Aorta (tissue), 5 donors: Measurements from ENCODE around the gene OR2S2. TPM values are rescaled to one million over a fixed set of nuclear protein-coding genes. Genes with fewer than 3 reads are reported as not detected.

Experiments used
- ATAC-seq: fragments of 200-7000 bp; cut with Tn5 transposase; one replicate; pipeline ENCODE4 v1.9.1; 2022; ENCODE audit warnings: moderate library complexity; ENCODE audit not compliant: low FRiP score
- DNase-seq, 2 donors: peaks; one replicate each; pipeline ENCODE4 v3.0.0-alpha.2; 2020
- H3K27ac ChIP-seq, 2 donors: one replicate each; pipeline ENCODE4 v1.5.1; 2013; ENCODE audit warnings: low read length in 2 of 2, mild to moderate bottlenecking in 2 of 2, moderate library complexity in 2 of 2, control low read depth in 1 of 2, inconsistent platforms in 1 of 2, low read depth in 1 of 2
- H3K27me3 ChIP-seq, 2 donors: one replicate each; pipeline ENCODE4 v1.6.1; 2013; ENCODE audit warnings: control low read depth in 1 of 2, low read length in 1 of 2, mild to moderate bottlenecking in 1 of 2, moderate library complexity in 1 of 2; ENCODE audit not compliant: insufficient read depth in 2 of 2, control insufficient read depth in 1 of 2
- H3K36me3 ChIP-seq, 2 donors: one replicate each; pipeline ENCODE4 v1.6.1; 2013; ENCODE audit warnings: control low read depth in 1 of 2, low read length in 1 of 2, mild to moderate bottlenecking in 1 of 2; ENCODE audit not compliant: insufficient read depth in 2 of 2, control insufficient read depth in 1 of 2
- H3K4me1 ChIP-seq, 2 donors: one replicate each; pipeline ENCODE4 v1.6.1; 2013; ENCODE audit warnings: low read length in 2 of 2, control low read depth in 1 of 2, mild to moderate bottlenecking in 1 of 2, moderate library complexity in 1 of 2; ENCODE audit not compliant: insufficient read depth in 2 of 2, control insufficient read depth in 1 of 2
- H3K4me3 ChIP-seq, 2 donors: one replicate each; pipeline ENCODE4 v1.5.1; 2013; ENCODE audit warnings: low read length in 2 of 2, control low read depth in 1 of 2, mild to moderate bottlenecking in 1 of 2
- H3K9me3 ChIP-seq: one replicate; pipeline ENCODE4 v1.6.1; 2013; ENCODE audit warnings: mild to moderate bottlenecking, low read length; ENCODE audit not compliant: control insufficient read depth
- WGBS, 2 donors: extraction: QIAGEN DNeasy Blood & Tissue Kit; methylation state at CpG; one replicate each; pipeline ENCODE4 v1.1.7; 2013; 5-methylcytosine and 5-hydroxymethylcytosine counted together
- intact Hi-C, 2 donors: fragments of 100-400 bp; cut with DNase I; formaldehyde crosslinking; loops; one replicate each; pipeline versions ENCODE4 v1.14.2 to v1.15.0; 2022
- polyA plus RNA-seq, 2 donors: library from polyadenylated mRNA; stranded (reverse); fragments of 200-250 nt; gene quantifications; one replicate each; pipeline ENCODE4 v1.2.3, GENCODE V29; 2013
- total RNA-seq, 2 donors: library from RNA; stranded (reverse); fragmentation: NEBNext Ultra II Directional; extraction: Animal tissue kit (Norgen Biotek cat#: 25700); gene quantifications; one replicate each; pipeline ENCODE4 v1.2.1, GENCODE V29; 2021
- donor health status: healthy with polysubstance abuse.
- donor health status: Bipolar disorder and iron deficiency.
- donor health status: DM: no; HTN: no; CAD: no.
- donor health status: DM: no; HTN: no; CAD: no.
- donor health status: DM: yes; HTN: yes; CAD: no.

OR2S2 gene
- total and polyA plus RNA-seq, 4 donors, result not detected

GRCh38 chr9:35952526-35953191, 5.3 kb downstream of the OR2S2 start:
- H3K4me3 ChIP-seq, result no peak overlapping the region
- 87 to 89% methylated on average over 6 of the region's 6 CpGs for WGBS, 2 donors
- intact Hi-C loops, result no loop called here
- no peak overlapping the region for H3K27ac ChIP-seq
- H3K27me3 ChIP-seq, result no peaks in the 10 kb centered on the region
- no peaks in the 10 kb centered on the region for H3K4me1 ChIP-seq
- H3K9me3 ChIP-seq, result no peaks in the 10 kb centered on the region
- DNase-seq (no peak), ATAC-seq (no peak)
- H3K36me3 ChIP-seq, result no peaks in the 10 kb centered on the region

GRCh38 chr9:35951736-35952135, 6.2 kb downstream of the OR2S2 start:
- intact Hi-C loops, result no loop called here
- H3K9me3 ChIP-seq, result no peaks in the 10 kb centered on the region
- 39 to 44% methylated on average over 6 of the region's 6 CpGs for WGBS, 2 donors
- H3K4me1 ChIP-seq, result no peaks in the 10 kb centered on the region
- DNase-seq (no peak), ATAC-seq (no peak)
- H3K4me3 ChIP-seq, result no peak overlapping the region
- no peak overlapping the region for H3K27ac ChIP-seq
- no peaks in the 10 kb centered on the region for H3K36me3 ChIP-seq
- no peaks in the 10 kb centered on the region for H3K27me3 ChIP-seq

GRCh38 chr9:35948901-35949318, 9.0 kb downstream of the OR2S2 start:
- intact Hi-C loops, result no loop called here
- 70 to 76% methylated on average over 2 of the region's 2 CpGs for WGBS, 2 donors
- no peak for ATAC-seq

GRCh38 chr9:35948451-35948850, 9.5 kb downstream of the OR2S2 start:
- Histone ChIP-seq H3K9me3 (no peaks in the 10 kb centered on the region), H3K4me3 (no peak overlapping the region), H3K27ac (no peak overlapping the region), H3K36me3 (no peaks in the 10 kb centered on the region), H3K27me3 (no peaks in the 10 kb centered on the region), H3K4me1 (no peaks in the 10 kb centered on the region)
- 84 to 85% methylated on average over 2 of the region's 2 CpGs for WGBS, 2 donors
- ATAC-seq (no peak), DNase-seq (no peak)
- intact Hi-C loops, result no loop called here

More at GRCh38 chr9:35948901-35949318, 9.0 kb downstream of the OR2S2 start:
- no peak overlapping the region for H3K27ac ChIP-seq
- H3K9me3 ChIP-seq, result no peaks in the 10 kb centered on the region
- no peaks in the 10 kb centered on the region for H3K27me3 ChIP-seq
- no peaks in the 10 kb centered on the region for H3K36me3 ChIP-seq
- H3K4me3 ChIP-seq, result no peak overlapping the region
- no peak for DNase-seq
- no peaks in the 10 kb centered on the region for H3K4me1 ChIP-seq

GRCh38 chr9:35945341-35946018, 12.5 kb downstream of the OR2S2 start:
- ATAC-seq (peak; percentile 77), DNase-seq (peak; percentile 87 to 94)
- intact Hi-C loops, result loop anchor here (2.0 kb wide), 1 partner anchor 41 kb away; no protein-coding TSS in a partner anchor

GRCh38 chr9:35944841-35945240, 13.1 kb downstream of the OR2S2 start:
- intact Hi-C loops, result loop anchor here (2.0 kb wide), 1 partner anchor 40 kb away; no protein-coding TSS in a partner anchor
- Histone ChIP-seq H3K27me3 (no peaks in the 10 kb centered on the region), H3K27ac (peak overlapping the region; percentile 47 to 76), H3K36me3 (no peaks in the 10 kb centered on the region), H3K4me1 (no peaks in the 10 kb centered on the region), H3K9me3 (no peaks in the 10 kb centered on the region), H3K4me3 (no peak overlapping the region)
- ATAC-seq (no peak), DNase-seq (no peak)
- 53 to 54% methylated on average over 3 of the region's 3 CpGs for WGBS, 2 donors

More at GRCh38 chr9:35945341-35946018, 12.5 kb downstream of the OR2S2 start:
- 25 to 28% methylated on average over 10 of the region's 10 CpGs for WGBS, 2 donors
- H3K36me3 ChIP-seq, result no peaks in the 10 kb centered on the region
- no peaks in the 10 kb centered on the region for H3K27me3 ChIP-seq
- no peaks in the 10 kb centered on the region for H3K4me1 ChIP-seq
- no peaks in the 10 kb centered on the region for H3K9me3 ChIP-seq
- peak overlapping the region in 1 of 2 donors; percentile 61 for H3K27ac ChIP-seq
- no peak overlapping the region for H3K4me3 ChIP-seq

- 69 to 70% methylated on average over 3 of the region's 3 CpGs for WGBS, 2 donors
Observed at GRCh38 chr9:35944173-35944572, 13.8 kb downstream of the OR2S2 start.

GRCh38 chr9:35942286-35942685, 15.7 kb downstream of the OR2S2 start:
- WGBS, 2 donors, result 86 to 94% methylated on average over 5 of the region's 5 CpGs
- H3K9me3 ChIP-seq, result no peaks in the 10 kb centered on the region
- no peaks in the 10 kb centered on the region for H3K36me3 ChIP-seq
- no peak overlapping the region for H3K4me3 ChIP-seq
- ATAC-seq (no peak), DNase-seq (no peak)
- peaks cover 0 to 3% of the 10 kb centered on the region in 2 donors for H3K4me1 ChIP-seq
- no peak overlapping the region for H3K27ac ChIP-seq
- intact Hi-C loops, result no loop called here
- H3K27me3 ChIP-seq, result no peaks in the 10 kb centered on the region

More at GRCh38 chr9:35944173-35944572, 13.8 kb downstream of the OR2S2 start:
- intact Hi-C loops, result loop anchor here (2.0 kb wide), 1 partner anchor 39 kb away; no protein-coding TSS in a partner anchor
- Histone ChIP-seq H3K4me1 (no peaks in the 10 kb centered on the region), H3K27me3 (no peaks in the 10 kb centered on the region), H3K9me3 (no peaks in the 10 kb centered on the region), H3K4me3 (no peak overlapping the region), H3K27ac (peak overlapping the region; percentile 47 to 76), H3K36me3 (no peaks in the 10 kb centered on the region)
- ATAC-seq (no peak), DNase-seq (no peak)
